GM18907 (cell line): Measurements from ENCODE around the gene OPALIN.

Source experiments
- ATAC-seq: cut with Tn5 transposase; IDR thresholded peaks from one replicate; pipeline ENCODE4 v1.9.1; 2021; ENCODE audit warnings: mild to moderate bottlenecking, moderate library complexity; ENCODE audit not compliant: unreplicated experiment

OPALIN gene

GRCh38 chr10:96358851-96359540, at the start of gene OPALIN:
OPALIN (minus strand) TSS chr10:96359002; CDS start chr10:96358896, 106 bp downstream.
- no peak for ATAC-seq

GRCh38 chr10:96408201-96408600, 49.4 kb upstream of the OPALIN start:
- ATAC-seq: no peak

GRCh38 chr10:96407560-96408069, 48.8 kb upstream of the OPALIN start:
- ATAC-seq: no peak

- ATAC-seq: no peak
Observed at GRCh38 chr10:96406091-96406490, 47.3 kb upstream of the OPALIN start.

- no peak for ATAC-seq
Observed at GRCh38 chr10:96402417-96403305, 43.9 kb upstream of the OPALIN start.

GRCh38 chr10:96401036-96401435, 42.2 kb upstream of the OPALIN start:
- no peak for ATAC-seq

- no peak for ATAC-seq
Observed at GRCh38 chr10:96400465-96400864, 41.7 kb upstream of the OPALIN start.

- no peak for ATAC-seq
Observed at GRCh38 chr10:96397902-96398301, 39.1 kb upstream of the OPALIN start.

- ATAC-seq: no peak
Observed at GRCh38 chr10:96395931-96396877, 37.4 kb upstream of the OPALIN start.

- no peak for ATAC-seq
Observed at GRCh38 chr10:96390460-96390864, 31.7 kb upstream of the OPALIN start.

- no peak for ATAC-seq
Observed at GRCh38 chr10:96389785-96390184, 31.0 kb upstream of the OPALIN start.

- no peak for ATAC-seq
Observed at GRCh38 chr10:96387601-96388000, 28.8 kb upstream of the OPALIN start.

- ATAC-seq: no peak
Observed at GRCh38 chr10:96387161-96387560, 28.4 kb upstream of the OPALIN start.

- ATAC-seq: no peak
Observed at GRCh38 chr10:96384506-96384905, 25.7 kb upstream of the OPALIN start.

- no peak for ATAC-seq
Observed at GRCh38 chr10:96380821-96381220, 22.0 kb upstream of the OPALIN start.

GRCh38 chr10:96379758-96380157, 21.0 kb upstream of the OPALIN start:
- no peak for ATAC-seq

- no peak for ATAC-seq
Observed at GRCh38 chr10:96378741-96379140, 19.9 kb upstream of the OPALIN start.

GRCh38 chr10:96377816-96378294, 19.1 kb upstream of the OPALIN start:
- ATAC-seq: no peak

- peak; percentile 51 for ATAC-seq
Observed at GRCh38 chr10:96376483-96376882, 17.7 kb upstream of the OPALIN start.

GRCh38 chr10:96374985-96375830, 16.4 kb upstream of the OPALIN start:
- peak; percentile 81 for ATAC-seq
